GM12878 (cell line): ENCODE data around the gene ALAS1. TPM values are rescaled to one million over a fixed set of nuclear protein-coding genes. Genes with fewer than 3 reads are reported as not detected.

ENCODE experiments used
- ATAC-seq: fragments of 200-7000 bp; cut with Tn5 transposase; 3 replicates; pipeline ENCODE4 v1.9.1; 2020; ENCODE audit warnings: mild to moderate bottlenecking, moderate library complexity
- BruUV-seq: library from RNA; stranded (reverse); fragments of 400-500 nt; replicated peaks from 2 replicates; lab custom pipeline; 2021; lab: Mats Ljungman, UMichigan
- CTCF ChIA-PET: fragments of 300-600 bp; sonication (Branson Sonifier 250); formaldehyde crosslinking; extraction: SDS; loops from one replicate; lab custom pipeline; 2021; ENCODE audit warnings: inconsistent platforms; lab: Yijun Ruan, JAX
- POLR2A ChIA-PET: fragments of 350-600 bp; formaldehyde crosslinking; extraction: SDS; loops from one replicate; lab custom pipeline; 2021; ENCODE audit warnings: inconsistent platforms; lab: Charles Lee
- RAD21 ChIA-PET: fragments of 300-600 bp; sonication (Branson Sonifier 250); formaldehyde crosslinking; loops from one replicate; lab custom pipeline; 2023; ENCODE audit warnings: antibody characterized with exemption; ENCODE audit not compliant: unreplicated experiment; lab: Charles Lee
- SMC1A ChIA-PET: fragments of 300-600 bp; sonication (Branson Sonifier 250); formaldehyde crosslinking; loops from one replicate; lab custom pipeline; 2023; ENCODE audit not compliant: unreplicated experiment, uncharacterized antibody; lab: Charles Lee
- DNase-seq: peaks from one replicate; pipeline ENCODE4 v3.0.0-alpha.2; 2011; ENCODE audit warnings: low read depth, low spot score
- FAIRE-seq: peaks from 3 replicates; lab custom pipeline; 2011; peaks lifted over from hg19 to GRCh38; lab: Jason Lieb, UNC
- H2AFZ ChIP-seq: 2 replicates; pipeline ENCODE4 v1.6.0; 2011; ENCODE audit warnings: low read depth, low read length, control low read depth; ENCODE audit not compliant: control insufficient read depth
- H3K27ac ChIP-seq: 2 replicates; pipeline ENCODE4 v1.5.1; 2011; ENCODE audit warnings: control low read depth; ENCODE audit not compliant: control insufficient read depth, insufficient read depth
- H3K27me3 ChIP-seq, 2 experiments: replicated peaks in 1 of 2; 2 replicates each; pipeline versions ENCODE4 v1.6.0 to v1.6.1; 2011; ENCODE audit warnings: low read length in 1 of 2; ENCODE audit not compliant: control insufficient read depth in 2 of 2, insufficient read depth in 2 of 2
- H3K36me3 ChIP-seq, 2 experiments: 2 replicates each; pipeline ENCODE4 v1.5.1; 2011; ENCODE audit warnings: low read length in 1 of 2; ENCODE audit not compliant: control insufficient read depth in 2 of 2, insufficient read depth in 2 of 2
- H3K4me1 ChIP-seq: 2 replicates; pipeline ENCODE4 v1.6.1; 2011; ENCODE audit warnings: mild to moderate bottlenecking, low read length, moderate library complexity, mixed read lengths; ENCODE audit not compliant: control insufficient read depth, insufficient read depth
- H3K4me2 ChIP-seq: 2 replicates; pipeline ENCODE4 v1.6.0; 2011; ENCODE audit warnings: control low read depth; ENCODE audit not compliant: control insufficient read depth, insufficient read depth
- H3K4me3 ChIP-seq: fragments of 200-600 bp; sonication (generic); 2 replicates; pipeline ENCODE4 v1.5.1; 2016
- H3K79me2 ChIP-seq: 2 replicates; pipeline ENCODE4 v1.6.0; 2011; ENCODE audit warnings: low read length; ENCODE audit not compliant: control insufficient read depth, insufficient read depth
- H3K9ac ChIP-seq: 2 replicates; pipeline ENCODE4 v1.8.0; 2011; ENCODE audit warnings: low read length, control low read depth, mixed read lengths; ENCODE audit not compliant: control insufficient read depth, insufficient read depth
- H3K9me3 ChIP-seq: replicated peaks from 3 replicates; pipeline ENCODE4 v1.5.1; 2011; ENCODE audit warnings: mild to moderate bottlenecking, low read length; ENCODE audit not compliant: control insufficient read depth, insufficient read depth
- H4K20me1 ChIP-seq: 2 replicates; pipeline ENCODE4 v1.6.0; 2011; ENCODE audit not compliant: control insufficient read depth, insufficient read depth
- ASH2L ChIP-seq: fragments of 300-600, 200-600 bp; sonication (generic); IDR thresholded peaks from 2 replicates; pipeline ENCODE4 v1.6.1; 2017; ENCODE audit warnings: low read depth, mild to moderate bottlenecking, borderline replicate concordance
- BMI1 ChIP-seq: fragments of 450-650 bp; IDR thresholded peaks from 2 replicates; pipeline ENCODE4 v1.6.1; 2016; ENCODE audit warnings: mild to moderate bottlenecking, moderate library complexity, borderline replicate concordance
- CEBPB ChIP-seq, 2 experiments: fragments of 150-350 bp in 1 of 2; IDR thresholded peaks; 2 replicates each; pipeline ENCODE4 v1.6.1; 2012 to 2014; ENCODE audit warnings: low read depth in 2 of 2, low read length in 2 of 2, borderline replicate concordance in 1 of 2, inconsistent platforms in 1 of 2
- NFYA ChIP-seq: IDR thresholded peaks from 2 replicates; pipeline ENCODE4 v1.6.1; 2011; ENCODE audit warnings: low read depth, mild to moderate bottlenecking, low read length, improper control_type of control experiment, borderline replicate concordance
- POLR2AphosphoS5 ChIP-seq: IDR thresholded peaks from 2 replicates; pipeline ENCODE4 v1.6.1; 2011; ENCODE audit warnings: mild to moderate bottlenecking, low read length, inconsistent platforms
- RBBP5 ChIP-seq: fragments of 200-600 bp; sonication (generic); conservative IDR thresholded peaks from 2 replicates; pipeline ENCODE4 v1.6.1; 2016
- RELA ChIP-seq: fragments of 450-650 bp; IDR thresholded peaks from 2 replicates; pipeline ENCODE4 v1.8.0; 2014; ENCODE audit warnings: borderline replicate concordance; ENCODE audit not compliant: partially characterized antibody
- SREBF2 ChIP-seq: IDR thresholded peaks from 2 replicates; pipeline ENCODE4 v1.6.1; 2012; ENCODE audit warnings: mild to moderate bottlenecking, low read length
- TCF3 ChIP-seq: IDR thresholded peaks from 2 replicates; pipeline ENCODE4 v1.6.1; 2012; ENCODE audit warnings: low read depth, mild to moderate bottlenecking, low read length, borderline replicate concordance; ENCODE audit not compliant: insufficient read depth
- ZSCAN29 ChIP-seq: fragments of 450-650 bp; IDR thresholded peaks from 2 replicates; pipeline ENCODE4 v1.6.1; 2017; ENCODE audit warnings: mild to moderate bottlenecking, moderate library complexity
- WGBS: methylation state at CpG from one replicate; pipeline ENCODE4 v1.1.6; 2016; ENCODE audit warnings: low lambda C conversion rate; ENCODE audit not compliant: insufficient replicate concordance, insufficient coverage; ENCODE audit errors: missing lambda C conversion rate; 5-methylcytosine and 5-hydroxymethylcytosine counted together
- in situ Hi-C: fragments of 300-500 bp; cut with MboI; formaldehyde crosslinking; loops from 9 replicates; pipeline ENCODE4 v1.14.3; 2018; ENCODE audit warnings: mixed read lengths
- intact Hi-C: fragments of 100-400 bp; cut with micrococcal nuclease; formaldehyde crosslinking; loops from one replicate; pipeline ENCODE4 v1.14.2; 2022; ENCODE audit not compliant: unreplicated experiment
- polyA plus RNA-seq, 11 experiments: library from polyadenylated mRNA; depleted of rRNA in 4 of 11; unstranded in 6 of 11; stranded (reverse) in 5 of 11; fragments of >200 nt; fragmentation: Nextera tagmentation in 4 of 11; fragmentation: Illumina TruSeq in 1 of 11; extraction: Ambion mirVana in 4 of 11; extraction: Trizol in 1 of 11; gene quantifications; 1 replicate in 1 of 11; 2 replicates in 10 of 11; pipeline versions ENCODE4 v1.2.1 to v1.2.3, GENCODE V29; 2011 to 2016; ENCODE audit warnings: inconsistent platforms in 2 of 11, missing spikeins in 2 of 11, low read depth in 1 of 11
- total RNA-seq, 4 experiments: library from RNA; depleted of rRNA in 3 of 4; stranded (reverse); fragments of >200 nt in 3 of 4; fragmentation: Illumina TruSeq in 1 of 4; extraction: Trizol in 1 of 4; gene quantifications; 2 replicates each; pipeline versions ENCODE4 v1.2.1 to v1.2.3, GENCODE V29; 2013 to 2021
- TF ChIP-seq, protein P1 (sequence below): fragments of 450-650 bp; formaldehyde crosslinking; IDR thresholded peaks from 2 replicates; pipeline ENCODE4 v1.4.0; 2020; ENCODE audit warnings: mild to moderate bottlenecking, moderate library complexity
- TF ChIP-seq, protein P2 (sequence below): fragments of 450-650 bp; IDR thresholded peaks from 2 replicates; pipeline ENCODE4 v1.6.1; 2014; ENCODE audit warnings: mild to moderate bottlenecking
- TF ChIP-seq, protein P3 (sequence below): fragments of 450-650 bp; IDR thresholded peaks from 2 replicates; pipeline ENCODE4 v1.6.1; 2018; ENCODE audit warnings: borderline replicate concordance, mild to moderate bottlenecking; ENCODE audit not compliant: partially characterized antibody

ALAS1 gene
- total and polyA plus RNA-seq, 10 of the 15 experiments (the other 5 are each of a cell fraction or from before 2014, with no cell fraction given): 69.9 to 115 (median 94.1) TPM

DNA sequence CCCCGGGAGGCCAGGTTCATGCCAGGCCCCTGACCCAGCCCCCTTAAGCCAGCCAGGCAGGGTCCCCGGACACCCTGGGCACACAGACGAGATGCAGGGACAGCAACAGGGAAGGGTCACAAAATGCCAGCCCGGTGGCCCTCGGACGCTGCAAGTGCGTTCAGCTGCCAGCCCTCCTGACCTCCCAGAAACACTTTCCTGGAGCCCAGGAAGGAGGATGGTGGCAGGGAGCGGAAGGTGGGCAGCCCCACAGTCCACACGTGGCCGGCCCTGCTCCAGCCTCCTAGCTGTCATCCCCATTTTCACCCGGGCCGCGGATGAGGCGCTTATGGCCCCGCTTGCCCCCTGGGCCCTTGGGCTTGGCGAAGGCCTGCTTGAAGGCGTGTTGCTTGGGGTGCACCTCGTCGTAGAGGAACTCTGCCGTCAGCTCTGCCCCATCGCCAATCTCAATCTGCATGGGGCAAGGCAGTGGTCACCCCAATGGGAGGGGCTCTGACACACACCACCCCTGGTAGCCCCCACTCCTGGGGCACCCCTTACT, 30.9 kb downstream of the ALAS1 start (continued):
- TF ChIP-seq, protein P1, sequence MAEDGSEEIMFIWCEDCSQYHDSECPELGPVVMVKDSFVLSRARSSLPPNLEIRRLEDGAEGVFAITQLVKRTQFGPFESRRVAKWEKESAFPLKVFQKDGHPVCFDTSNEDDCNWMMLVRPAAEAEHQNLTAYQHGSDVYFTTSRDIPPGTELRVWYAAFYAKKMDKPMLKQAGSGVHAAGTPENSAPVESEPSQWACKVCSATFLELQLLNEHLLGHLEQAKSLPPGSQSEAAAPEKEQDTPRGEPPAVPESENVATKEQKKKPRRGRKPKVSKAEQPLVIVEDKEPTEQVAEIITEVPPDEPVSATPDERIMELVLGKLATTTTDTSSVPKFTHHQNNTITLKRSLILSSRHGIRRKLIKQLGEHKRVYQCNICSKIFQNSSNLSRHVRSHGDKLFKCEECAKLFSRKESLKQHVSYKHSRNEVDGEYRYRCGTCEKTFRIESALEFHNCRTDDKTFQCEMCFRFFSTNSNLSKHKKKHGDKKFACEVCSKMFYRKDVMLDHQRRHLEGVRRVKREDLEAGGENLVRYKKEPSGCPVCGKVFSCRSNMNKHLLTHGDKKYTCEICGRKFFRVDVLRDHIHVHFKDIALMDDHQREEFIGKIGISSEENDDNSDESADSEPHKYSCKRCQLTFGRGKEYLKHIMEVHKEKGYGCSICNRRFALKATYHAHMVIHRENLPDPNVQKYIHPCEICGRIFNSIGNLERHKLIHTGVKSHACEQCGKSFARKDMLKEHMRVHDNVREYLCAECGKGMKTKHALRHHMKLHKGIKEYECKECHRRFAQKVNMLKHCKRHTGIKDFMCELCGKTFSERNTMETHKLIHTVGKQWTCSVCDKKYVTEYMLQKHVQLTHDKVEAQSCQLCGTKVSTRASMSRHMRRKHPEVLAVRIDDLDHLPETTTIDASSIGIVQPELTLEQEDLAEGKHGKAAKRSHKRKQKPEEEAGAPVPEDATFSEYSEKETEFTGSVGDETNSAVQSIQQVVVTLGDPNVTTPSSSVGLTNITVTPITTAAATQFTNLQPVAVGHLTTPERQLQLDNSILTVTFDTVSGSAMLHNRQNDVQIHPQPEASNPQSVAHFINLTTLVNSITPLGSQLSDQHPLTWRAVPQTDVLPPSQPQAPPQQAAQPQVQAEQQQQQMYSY (CRISPR knock-in tag): no peak
- TF ChIP-seq TCF3 (no peak), CEBPB (IDR thresholded peaks at IDR 0.05; ENCODE audit: borderline replicate concordance in 1 of 2, low read depth in 2 of 2, low read length in 2 of 2) (no peak), ASH2L (no peak)

DNA sequence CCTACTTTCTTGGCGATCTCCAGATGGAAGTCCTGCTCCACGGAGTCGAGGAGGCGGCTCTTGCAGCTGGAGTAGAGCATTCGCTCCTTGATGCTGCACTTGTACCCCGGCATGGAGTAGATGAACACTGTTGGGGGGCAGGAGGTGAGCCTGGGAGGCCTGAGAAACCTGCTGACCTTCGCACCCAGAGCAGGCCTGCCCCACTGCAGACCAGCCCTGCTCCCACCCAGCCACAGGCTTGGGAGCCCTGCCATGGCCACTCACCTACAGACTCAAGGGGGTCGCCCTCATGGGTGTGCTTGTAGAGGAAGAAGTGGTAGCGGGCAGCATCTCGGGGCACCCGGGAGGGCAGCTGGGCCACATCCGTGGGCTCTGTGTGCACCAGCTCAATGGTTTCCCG, 31.7 kb downstream of the ALAS1 start:
- no peaks in the 10 kb centered on the region; the same call in 1 of the 2 replicates for H3K79me2 ChIP-seq
- H3K9me3 ChIP-seq: no peaks in the 10 kb centered on the region
- CTCF ChIA-PET: interaction anchor here (0.8 to 5.3 kb wide), 5 partner anchors 9 to 110 kb away, joined by 3 to 91 read pairs (median 13); no protein-coding TSS in a partner anchor
- SMC1A ChIA-PET: interaction anchor here (1.0 kb wide), 1 partner anchor 9 kb away, joined by 4 read pairs; no protein-coding TSS in a partner anchor
- DNase-seq (no peak), FAIRE-seq (no peak), ATAC-seq (no peak)
- no peaks in the 10 kb centered on the region for H4K20me1 ChIP-seq
- no peak overlapping the region for H2AFZ ChIP-seq
- H3K4me1 ChIP-seq: peaks cover 22% of the 10 kb centered on the region
- WGBS: 95% methylated on average over 13 of the region's 13 CpGs
- no peak overlapping the region for H3K4me2 ChIP-seq
- in situ Hi-C loops: loop anchor here (5.0 kb wide), 1 partner anchor 113 kb away; no protein-coding TSS in a partner anchor
- intact Hi-C loops: no loop called here
- TF ChIP-seq ZSCAN29: no peak
- no peak for TF ChIP-seq SREBF2
- TF ChIP-seq NFYA: no peak
- TF ChIP-seq, protein P2, sequence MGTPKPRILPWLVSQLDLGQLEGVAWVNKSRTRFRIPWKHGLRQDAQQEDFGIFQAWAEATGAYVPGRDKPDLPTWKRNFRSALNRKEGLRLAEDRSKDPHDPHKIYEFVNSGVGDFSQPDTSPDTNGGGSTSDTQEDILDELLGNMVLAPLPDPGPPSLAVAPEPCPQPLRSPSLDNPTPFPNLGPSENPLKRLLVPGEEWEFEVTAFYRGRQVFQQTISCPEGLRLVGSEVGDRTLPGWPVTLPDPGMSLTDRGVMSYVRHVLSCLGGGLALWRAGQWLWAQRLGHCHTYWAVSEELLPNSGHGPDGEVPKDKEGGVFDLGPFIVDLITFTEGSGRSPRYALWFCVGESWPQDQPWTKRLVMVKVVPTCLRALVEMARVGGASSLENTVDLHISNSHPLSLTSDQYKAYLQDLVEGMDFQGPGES: no peak
- TF ChIP-seq RELA: no peak
- TF ChIP-seq, protein P3, sequence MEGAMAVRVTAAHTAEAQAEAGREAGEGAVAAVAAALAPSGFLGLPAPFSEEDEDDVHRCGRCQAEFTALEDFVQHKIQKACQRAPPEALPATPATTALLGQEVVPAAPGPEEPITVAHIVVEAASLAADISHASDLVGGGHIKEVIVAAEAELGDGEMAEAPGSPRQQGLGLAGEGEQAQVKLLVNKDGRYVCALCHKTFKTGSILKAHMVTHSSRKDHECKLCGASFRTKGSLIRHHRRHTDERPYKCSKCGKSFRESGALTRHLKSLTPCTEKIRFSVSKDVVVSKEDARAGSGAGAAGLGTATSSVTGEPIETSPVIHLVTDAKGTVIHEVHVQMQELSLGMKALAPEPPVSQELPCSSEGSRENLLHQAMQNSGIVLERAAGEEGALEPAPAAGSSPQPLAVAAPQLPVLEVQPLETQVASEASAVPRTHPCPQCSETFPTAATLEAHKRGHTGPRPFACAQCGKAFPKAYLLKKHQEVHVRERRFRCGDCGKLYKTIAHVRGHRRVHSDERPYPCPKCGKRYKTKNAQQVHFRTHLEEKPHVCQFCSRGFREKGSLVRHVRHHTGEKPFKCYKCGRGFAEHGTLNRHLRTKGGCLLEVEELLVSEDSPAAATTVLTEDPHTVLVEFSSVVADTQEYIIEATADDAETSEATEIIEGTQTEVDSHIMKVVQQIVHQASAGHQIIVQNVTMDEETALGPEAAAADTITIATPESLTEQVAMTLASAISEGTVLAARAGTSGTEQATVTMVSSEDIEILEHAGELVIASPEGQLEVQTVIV: no peak
- TF ChIP-seq BMI1: no peak
- no peak for TF ChIP-seq POLR2AphosphoS5
- TF ChIP-seq RBBP5: no peak
- BruUV-seq: no TSS peak
- no peak overlapping the region for H3K27ac ChIP-seq
- RAD21 ChIA-PET: interaction anchor here (0.7 to 1.0 kb wide), 2 partner anchors 9 to 119 kb away, joined by 3 read pairs; partner anchors contain the start of gene TWF2
- POLR2A ChIA-PET: interaction anchor here (1.4 kb wide), 1 partner anchor 19 kb away, joined by 3 read pairs; no protein-coding TSS in a partner anchor
- H3K27me3 ChIP-seq: no peaks in the 10 kb centered on the region
- H3K36me3 ChIP-seq: peaks cover 14 to 27% of the 10 kb centered on the region in 2 experiments
- H3K9ac ChIP-seq: no peak overlapping the region
- no peak overlapping the region for H3K4me3 ChIP-seq
